ENCODE data around the gene LUC7L2. TPM values are rescaled to one million over a fixed set of nuclear protein-coding genes. Genes with fewer than 3 reads are reported as not detected.

The LUC7L2 gene
- total RNA-seq, 1 donor: 48.5 TPM

Small RNA genes within 50 kb of the gene (small RNA-seq; reads per million reads assigned to genes)
- gene RNU6-206P (not detected), gene RNU6-911P (not detected)

Other genes starting within 250 kb of the LUC7L2 start
- 5.7 TPM for gene UBN2, start 128.7 kb upstream of the LUC7L2 start, total RNA-seq
- gene FMC1, start 18.6 kb upstream of the LUC7L2 start, total RNA-seq: 26.7 TPM
- 0.81 TPM for gene KLRG2, start 123.8 kb downstream of the LUC7L2 start, total RNA-seq
- under 0.01 TPM for gene CLEC2L, start 163.8 kb downstream of the LUC7L2 start, total RNA-seq

Data from hematopoietic multipotent progenitor cell (in vitro differentiated cells).